ENCODE measurements around the gene EBNA1BP2.
"Not testable (repeated sequence)": the region's sequence is repeated elsewhere in the genome, so short reads cannot be mapped to it uniquely, and the experiment has no call there.

Gene EBNA1BP2, protein sequence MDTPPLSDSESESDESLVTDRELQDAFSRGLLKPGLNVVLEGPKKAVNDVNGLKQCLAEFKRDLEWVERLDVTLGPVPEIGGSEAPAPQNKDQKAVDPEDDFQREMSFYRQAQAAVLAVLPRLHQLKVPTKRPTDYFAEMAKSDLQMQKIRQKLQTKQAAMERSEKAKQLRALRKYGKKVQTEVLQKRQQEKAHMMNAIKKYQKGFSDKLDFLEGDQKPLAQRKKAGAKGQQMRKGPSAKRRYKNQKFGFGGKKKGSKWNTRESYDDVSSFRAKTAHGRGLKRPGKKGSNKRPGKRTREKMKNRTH

DNA sequence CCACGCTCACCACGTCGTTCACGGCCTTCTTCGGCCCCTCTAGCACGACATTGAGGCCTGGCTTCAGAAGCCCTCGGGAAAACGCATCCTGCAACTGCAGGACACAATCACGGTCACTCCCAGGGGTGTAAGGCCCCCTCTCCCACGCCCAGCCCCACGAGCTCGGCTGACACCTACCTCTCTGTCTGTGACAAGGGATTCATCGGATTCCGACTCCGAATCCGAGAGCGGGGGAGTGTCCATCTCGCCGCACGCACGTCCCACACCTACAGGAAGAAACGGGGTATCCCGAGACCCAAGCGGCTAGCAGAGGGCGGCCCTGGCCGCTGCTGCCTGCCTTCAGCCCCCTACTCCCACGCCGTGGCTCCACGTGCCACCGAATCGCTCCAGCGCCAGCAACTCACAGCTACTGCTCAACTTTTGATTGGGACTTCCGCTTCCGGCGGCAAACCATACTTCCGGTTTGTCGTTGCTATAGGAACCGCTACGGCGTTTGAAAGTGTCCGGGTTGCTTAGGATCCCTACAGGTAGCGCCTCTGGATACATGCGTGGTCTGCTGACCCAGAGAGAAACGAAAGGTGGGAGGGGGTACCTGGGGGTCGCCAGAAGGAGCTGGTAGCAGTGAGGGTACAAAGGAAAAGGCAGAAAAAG, at the start of gene EBNA1BP2, which contains the start of gene CFAP57:
Gene EBNA1BP2 (minus strand): TSS at position 415 of the 651 bp plus-strand sequence. CDS start 172 bp downstream, at position 243.
Gene CFAP57 (plus strand): TSS at position 455 of the 651 bp plus-strand sequence. CDS start 424 bp downstream, outside the sequence.
- peak within 1 kb of the TSS; percentile 100 for H3K4me3 Mint-ChIP-seq
- H3K27me3 Mint-ChIP-seq = peaks cover 13% of the 10 kb centered on the region
- ATAC-seq (ENCODE audit: low read depth) = peak; percentile 91
- peak; percentile 89 to 91 for DNase-seq (ENCODE audit: low spot score in 2 of 2)
- peaks cover 15% of the 10 kb centered on the region for H3K36me3 Mint-ChIP-seq
- peaks cover 16% of the 10 kb centered on the region for H3K4me1 Mint-ChIP-seq
- H3K9me3 Mint-ChIP-seq = no peaks in the 10 kb centered on the region
- peak within 1 kb of the TSS; percentile 93 for H3K27ac Mint-ChIP-seq

- Mint-ChIP-seq H3K27me3 (no peaks in the 10 kb centered on the region), H3K9me3 (no peaks in the 10 kb centered on the region), H3K4me1 (peaks cover 17% of the 10 kb centered on the region), H3K4me3 (peak overlapping the region; percentile 72), H3K27ac (peak overlapping the region; percentile 92), H3K36me3 (no peaks in the 10 kb centered on the region)
- DNase-seq (ENCODE audit: low spot score in 2 of 2) (no peak), ATAC-seq (ENCODE audit: low read depth) (no peak)
These were observed 49.7 kb upstream of the EBNA1BP2 start for GRCh38 chr1:43221797-43222196.

DNA sequence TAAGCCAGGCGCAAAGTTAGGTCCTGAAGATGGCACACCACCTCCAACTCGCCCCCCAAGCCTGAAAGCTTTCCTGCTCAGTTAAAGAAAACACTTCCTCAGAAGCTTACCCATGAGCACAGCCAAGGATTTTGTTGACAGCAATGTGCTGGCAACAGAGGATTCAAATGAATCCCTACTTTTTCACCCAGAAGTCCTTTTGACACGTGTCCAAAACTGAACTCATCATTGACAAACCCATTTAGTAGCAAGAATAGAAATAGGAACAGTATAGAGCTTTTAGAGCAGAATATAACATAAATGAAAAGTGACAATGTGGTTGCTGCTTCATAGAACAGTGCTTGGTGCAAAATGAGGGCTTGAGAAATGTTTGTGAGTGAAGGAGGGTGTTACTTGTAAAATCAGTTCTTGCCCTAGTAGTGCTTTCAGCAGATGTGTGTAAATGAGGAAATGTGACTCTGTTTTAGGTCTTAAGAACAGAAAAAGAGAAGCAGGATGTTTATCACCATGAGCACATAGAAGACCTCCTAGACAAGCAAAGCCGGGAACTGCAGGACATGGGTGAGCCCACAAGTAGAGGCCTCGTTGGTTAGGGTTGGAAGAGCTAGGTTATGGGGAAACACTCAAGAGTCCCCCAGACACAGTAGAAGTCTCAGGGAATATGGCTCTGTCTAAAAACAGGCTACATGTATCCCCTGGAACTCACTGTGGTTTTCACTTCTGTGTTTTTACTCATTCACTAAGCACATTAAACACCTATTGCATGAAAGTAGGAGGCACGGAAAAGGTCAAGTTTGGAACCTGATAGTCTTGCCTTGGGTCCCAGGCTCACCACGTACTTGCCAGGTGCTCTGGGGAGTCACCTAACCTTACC, 49.1 kb upstream of the EBNA1BP2 start:
- Mint-ChIP-seq H3K27ac (peak overlapping the region; percentile 92), H3K9me3 (no peaks in the 10 kb centered on the region), H3K36me3 (no peaks in the 10 kb centered on the region), H3K4me3 (peak overlapping the region; percentile 72), H3K4me1 (peaks cover 15% of the 10 kb centered on the region), H3K27me3 (no peaks in the 10 kb centered on the region)
- ATAC-seq (ENCODE audit: low read depth) (peak; percentile 98), DNase-seq (ENCODE audit: low spot score in 2 of 2) (peak in 1 of 2 donors; percentile 31)

GRCh38 chr1:43217747-43218146, 45.7 kb upstream of the EBNA1BP2 start:
- Mint-ChIP-seq H3K36me3 (no peaks in the 10 kb centered on the region), H3K4me1 (peaks cover 15% of the 10 kb centered on the region), H3K27me3 (no peaks in the 10 kb centered on the region), H3K4me3 (no peak overlapping the region), H3K9me3 (no peaks in the 10 kb centered on the region), H3K27ac (no peak overlapping the region)
- DNase-seq (ENCODE audit: low spot score in 2 of 2) (no peak), ATAC-seq (ENCODE audit: low read depth) (no peak)

- ATAC-seq (ENCODE audit: low read depth) (no peak), DNase-seq (ENCODE audit: low spot score in 2 of 2) (no peak)
- Mint-ChIP-seq H3K36me3 (no peaks in the 10 kb centered on the region), H3K4me1 (no peaks in the 10 kb centered on the region), H3K27ac (no peak overlapping the region), H3K27me3 (no peaks in the 10 kb centered on the region), H3K4me3 (no peak overlapping the region), H3K9me3 (no peaks in the 10 kb centered on the region)
These were observed 42.7 kb upstream of the EBNA1BP2 start for GRCh38 chr1:43214501-43215444.

DNA sequence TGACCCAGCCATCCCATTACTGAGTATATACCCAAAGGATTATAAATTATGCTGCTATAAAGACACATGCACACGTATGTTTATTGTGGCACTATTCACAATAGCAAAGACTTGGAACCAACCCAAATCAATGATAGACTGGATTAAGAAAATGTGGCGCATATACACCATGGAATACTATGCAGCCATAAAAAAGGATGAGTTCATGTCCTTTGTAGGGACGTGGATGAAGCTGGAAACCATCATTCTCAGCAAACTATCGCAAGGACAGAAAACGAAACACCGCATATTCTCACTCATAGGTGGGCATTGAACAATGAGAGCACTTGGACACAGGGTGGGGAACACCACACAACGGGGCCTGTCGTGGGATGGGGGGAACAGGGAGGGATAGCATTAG, 36.2 kb upstream of the EBNA1BP2 start:
- DNase-seq (ENCODE audit: low spot score in 2 of 2); H3K4me3 Mint-ChIP-seq; H3K4me1 Mint-ChIP-seq; H3K27ac Mint-ChIP-seq; H3K36me3 Mint-ChIP-seq; H3K9me3 Mint-ChIP-seq; ATAC-seq (ENCODE audit: low read depth); H3K27me3 Mint-ChIP-seq: not testable (repeated sequence)

DNA sequence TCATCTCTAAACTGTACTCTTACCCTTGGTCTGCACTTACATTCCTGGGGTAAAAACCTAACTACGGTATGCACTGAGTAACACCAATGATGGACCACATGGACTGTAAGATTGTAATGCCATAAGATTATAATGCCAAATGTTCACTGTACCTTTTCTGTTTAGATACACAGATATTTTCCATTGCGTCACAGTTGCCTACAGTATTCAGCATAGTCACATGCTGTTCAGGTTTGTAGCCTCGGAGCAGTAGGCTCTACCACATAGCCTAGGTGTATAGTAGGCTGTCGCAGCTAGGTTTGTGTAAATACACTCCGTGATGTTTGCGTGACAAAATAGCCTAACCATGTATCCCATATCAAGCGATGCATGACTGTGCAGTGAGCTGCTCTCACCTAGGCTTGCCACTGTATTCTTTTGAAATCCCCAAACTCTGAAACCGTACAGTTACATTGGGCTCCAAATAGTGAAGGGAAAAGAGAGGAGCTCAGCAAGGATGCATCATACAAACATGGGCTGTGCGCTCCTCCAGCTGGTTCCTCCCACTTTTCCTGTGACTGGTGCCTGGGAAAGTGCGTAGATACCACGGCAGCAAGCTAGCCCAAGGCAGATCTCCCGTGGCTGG, 35.3 kb upstream of the EBNA1BP2 start:
- H3K27me3 Mint-ChIP-seq = peaks cover 2% of the 10 kb centered on the region
- no peak overlapping the region for H3K27ac Mint-ChIP-seq
- no peak overlapping the region for H3K4me3 Mint-ChIP-seq
- DNase-seq (ENCODE audit: low spot score in 2 of 2) = no peak
- peaks cover 3% of the 10 kb centered on the region for H3K4me1 Mint-ChIP-seq
- peaks cover 4% of the 10 kb centered on the region for H3K36me3 Mint-ChIP-seq
- ATAC-seq (ENCODE audit: low read depth) = no peak
- H3K9me3 Mint-ChIP-seq = peaks cover 7% of the 10 kb centered on the region

- H3K36me3 Mint-ChIP-seq = peaks cover 4% of the 10 kb centered on the region
- ATAC-seq (ENCODE audit: low read depth) (no peak), DNase-seq (ENCODE audit: low spot score in 2 of 2) (no peak)
- no peak overlapping the region for H3K27ac Mint-ChIP-seq
- H3K4me3 Mint-ChIP-seq = no peak overlapping the region
- H3K27me3 Mint-ChIP-seq = peaks cover 2% of the 10 kb centered on the region
- H3K9me3 Mint-ChIP-seq = peaks cover 7% of the 10 kb centered on the region
- peaks cover 3% of the 10 kb centered on the region for H3K4me1 Mint-ChIP-seq
These were observed 34.6 kb upstream of the EBNA1BP2 start for GRCh38 chr1:43206600-43207228.

GRCh38 chr1:43205671-43206070, 33.6 kb upstream of the EBNA1BP2 start:
- Mint-ChIP-seq H3K9me3 (peaks cover 7% of the 10 kb centered on the region), H3K27me3 (peaks cover 2% of the 10 kb centered on the region), H3K4me1 (peaks cover 3% of the 10 kb centered on the region), H3K36me3 (peaks cover 4% of the 10 kb centered on the region), H3K27ac (no peak overlapping the region), H3K4me3 (no peak overlapping the region)
- no peak for ATAC-seq (ENCODE audit: low read depth)
- DNase-seq (ENCODE audit: low spot score in 2 of 2) = no peak

- Mint-ChIP-seq H3K9me3 (peaks cover 7% of the 10 kb centered on the region), H3K4me1 (peaks cover 3% of the 10 kb centered on the region), H3K36me3 (peaks cover 4% of the 10 kb centered on the region), H3K27me3 (peaks cover 2% of the 10 kb centered on the region), H3K4me3 (no peak overlapping the region), H3K27ac (no peak overlapping the region)
- ATAC-seq (ENCODE audit: low read depth) (no peak), DNase-seq (ENCODE audit: low spot score in 2 of 2) (no peak)
These were observed 32.3 kb upstream of the EBNA1BP2 start for GRCh38 chr1:43204394-43204793.

DNA sequence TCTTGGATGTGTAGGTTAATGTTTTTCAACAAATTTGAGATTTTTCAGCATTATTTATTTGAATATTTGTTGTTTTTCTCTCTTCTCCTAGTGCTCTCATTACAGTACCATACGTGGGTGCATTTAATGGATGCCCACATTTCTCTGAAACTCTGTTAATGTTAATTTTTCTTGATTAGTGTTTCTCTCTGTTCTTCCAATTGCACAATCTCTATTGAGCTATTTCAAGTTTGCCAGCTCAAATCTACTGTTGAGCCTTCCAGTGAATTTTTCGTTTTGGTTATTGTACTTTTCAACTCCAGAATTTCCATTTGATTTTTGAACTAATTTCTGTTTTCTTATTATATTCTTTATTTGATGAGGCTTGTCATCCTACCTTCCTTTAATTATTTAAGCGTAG, 31.8 kb upstream of the EBNA1BP2 start:
- peaks cover 2% of the 10 kb centered on the region for H3K27me3 Mint-ChIP-seq

DNA sequence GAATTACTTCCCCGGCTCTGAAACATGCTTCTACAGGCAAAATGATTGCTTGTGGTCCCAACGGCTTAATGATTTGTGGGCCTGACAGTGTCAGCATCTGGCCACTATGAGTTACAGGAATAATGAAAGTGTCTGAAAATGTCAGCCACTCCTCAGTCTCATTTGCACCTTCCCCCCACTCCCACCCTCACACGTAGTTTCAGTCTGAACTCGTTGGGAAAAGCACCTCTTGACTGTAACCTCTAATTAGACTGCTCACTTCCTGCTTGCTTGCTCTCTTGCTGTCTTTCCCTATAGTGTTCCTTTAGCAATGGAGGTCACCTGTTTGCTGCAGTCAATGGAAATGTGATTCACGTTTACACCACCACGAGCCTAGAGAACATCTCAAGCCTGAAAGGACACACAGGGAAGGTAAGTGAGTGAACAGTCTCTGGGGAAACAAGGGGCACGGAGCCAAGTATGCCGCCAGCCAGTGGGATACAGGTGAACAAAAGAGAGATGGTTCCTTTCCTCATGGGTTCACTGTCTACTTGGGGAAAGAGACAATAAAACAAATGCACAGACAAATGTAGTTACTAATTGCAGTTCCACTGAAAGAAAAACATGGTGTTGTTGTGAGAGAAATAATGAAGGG, 27.1 kb upstream of the EBNA1BP2 start:
- H3K27me3 Mint-ChIP-seq = peaks cover 5% of the 10 kb centered on the region
- peaks cover 4% of the 10 kb centered on the region for H3K36me3 Mint-ChIP-seq
- no peak for DNase-seq (ENCODE audit: low spot score in 2 of 2)
- no peak overlapping the region for H3K4me3 Mint-ChIP-seq
- no peaks in the 10 kb centered on the region for H3K4me1 Mint-ChIP-seq
- peaks cover 7% of the 10 kb centered on the region for H3K9me3 Mint-ChIP-seq
- no peak overlapping the region for H3K27ac Mint-ChIP-seq
- ATAC-seq (ENCODE audit: low read depth) = no peak

More for the DNA sequence above, 31.8 kb upstream of the EBNA1BP2 start:
- Mint-ChIP-seq H3K36me3 (peaks cover 4% of the 10 kb centered on the region), H3K9me3 (peaks cover 7% of the 10 kb centered on the region), H3K27ac (no peak overlapping the region), H3K4me1 (peaks cover 3% of the 10 kb centered on the region), H3K4me3 (no peak overlapping the region)
- no peak for DNase-seq (ENCODE audit: low spot score in 2 of 2)
- ATAC-seq (ENCODE audit: low read depth) = no peak

All from memory B cell (primary cell).